Measurements from ENCODE around the gene RAB11FIP5.

Gene RAB11FIP5, protein sequence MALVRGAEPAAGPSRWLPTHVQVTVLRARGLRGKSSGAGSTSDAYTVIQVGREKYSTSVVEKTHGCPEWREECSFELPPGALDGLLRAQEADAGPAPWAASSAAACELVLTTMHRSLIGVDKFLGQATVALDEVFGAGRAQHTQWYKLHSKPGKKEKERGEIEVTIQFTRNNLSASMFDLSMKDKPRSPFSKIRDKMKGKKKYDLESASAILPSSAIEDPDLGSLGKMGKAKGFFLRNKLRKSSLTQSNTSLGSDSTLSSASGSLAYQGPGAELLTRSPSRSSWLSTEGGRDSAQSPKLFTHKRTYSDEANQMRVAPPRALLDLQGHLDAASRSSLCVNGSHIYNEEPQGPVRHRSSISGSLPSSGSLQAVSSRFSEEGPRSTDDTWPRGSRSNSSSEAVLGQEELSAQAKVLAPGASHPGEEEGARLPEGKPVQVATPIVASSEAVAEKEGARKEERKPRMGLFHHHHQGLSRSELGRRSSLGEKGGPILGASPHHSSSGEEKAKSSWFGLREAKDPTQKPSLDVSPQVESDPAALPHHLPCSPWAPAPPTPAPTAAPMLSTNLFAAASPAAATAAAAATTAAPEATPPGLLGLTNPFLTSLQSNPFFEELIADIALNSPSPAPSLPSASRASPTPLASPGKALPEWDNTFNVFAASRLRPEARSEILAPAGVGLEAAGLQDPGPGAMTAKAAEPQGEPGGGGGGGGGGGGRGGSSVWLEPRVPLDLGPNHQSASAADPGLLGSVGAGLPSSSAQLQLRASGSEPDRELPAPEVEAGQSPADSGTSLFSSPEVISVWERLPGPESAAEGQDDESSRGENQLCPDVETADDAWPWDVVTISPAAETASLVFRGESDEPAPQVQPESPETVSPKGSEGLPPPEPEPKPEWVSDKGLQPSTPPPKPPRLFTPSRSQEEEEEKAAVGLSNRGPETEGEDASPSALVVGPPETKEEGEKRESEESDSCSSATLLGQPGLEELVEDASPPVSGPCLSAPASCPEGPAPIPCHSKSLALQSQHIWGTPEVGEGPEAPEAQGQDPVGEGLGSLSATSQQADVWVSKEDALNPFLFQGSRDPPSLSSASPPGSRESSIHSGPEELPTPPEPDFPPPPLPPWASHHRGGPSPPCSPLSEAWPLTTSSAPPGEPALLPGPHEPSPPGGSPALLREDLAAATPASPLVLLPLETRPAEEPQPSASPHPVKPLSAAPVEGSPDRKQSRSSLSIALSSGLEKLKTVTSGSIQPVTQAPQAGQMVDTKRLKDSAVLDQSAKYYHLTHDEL (N-terminal part only)

DNA sequence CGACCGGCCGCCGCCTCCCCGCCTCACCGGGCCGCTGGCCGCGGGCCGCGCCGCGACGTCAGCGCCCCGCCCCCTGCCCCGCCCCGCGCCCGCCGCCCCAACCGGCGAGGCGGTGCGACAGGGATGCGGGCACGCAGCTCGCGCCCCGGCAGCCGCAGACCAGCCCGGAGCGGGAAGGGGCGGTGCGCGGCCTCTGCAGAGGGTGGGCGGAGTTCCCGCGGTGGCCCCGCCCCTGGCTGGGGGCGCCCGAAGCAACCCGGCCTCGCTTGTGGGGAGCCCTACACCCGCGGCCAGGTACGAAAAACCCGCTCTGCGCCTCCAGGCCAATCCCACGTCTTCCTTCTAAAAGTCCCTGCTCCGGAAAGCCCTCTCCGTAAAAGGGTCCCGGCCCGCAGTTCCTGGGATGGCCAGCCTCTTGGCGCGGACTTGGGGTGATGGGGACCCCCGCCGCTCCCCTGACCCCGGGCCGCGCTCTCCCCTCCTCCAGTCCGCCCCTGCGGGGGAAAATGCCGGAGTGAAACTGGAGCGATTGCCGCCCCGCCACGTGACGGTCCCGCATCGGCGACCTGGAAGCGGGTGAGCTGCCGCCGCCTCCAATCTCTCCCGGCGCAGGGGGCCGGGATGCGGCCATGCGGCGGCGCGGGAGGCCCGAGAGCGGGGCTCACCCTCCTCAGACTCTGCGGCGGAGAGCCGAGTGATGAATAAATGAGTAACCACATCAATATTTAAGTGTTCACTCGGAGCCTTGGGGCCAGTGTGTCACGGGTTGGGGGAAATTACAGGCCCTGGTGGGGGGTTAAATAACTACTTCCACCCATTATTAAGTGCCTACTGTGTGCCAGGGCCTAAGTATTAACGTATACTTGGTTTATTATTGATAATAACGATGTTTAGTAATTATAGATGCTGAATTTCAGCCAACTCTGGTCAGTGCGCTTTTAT lies at the start of gene RAB11FIP5:
TSS of gene RAB11FIP5 (minus strand) at position 36 of the 942 bp plus-strand sequence. CDS start 171 bp downstream, outside the sequence.
- Histone ChIP-seq H3K4me3 (ENCODE audit: low read depth in 1 of 2, low read length in 2 of 2) (peak within 1 kb of the TSS; percentile 78 to 82), H3K4me1 (ENCODE audit: control insufficient read depth in 1 of 2, insufficient read depth in 2 of 2, low read length in 2 of 2) (peaks cover 0 to 28% of the 10 kb centered on the region in 2 donors), H3K9me3 (ENCODE audit: control insufficient read depth in 1 of 2, low read length in 2 of 2) (no peaks in the 10 kb centered on the region)

DNA sequence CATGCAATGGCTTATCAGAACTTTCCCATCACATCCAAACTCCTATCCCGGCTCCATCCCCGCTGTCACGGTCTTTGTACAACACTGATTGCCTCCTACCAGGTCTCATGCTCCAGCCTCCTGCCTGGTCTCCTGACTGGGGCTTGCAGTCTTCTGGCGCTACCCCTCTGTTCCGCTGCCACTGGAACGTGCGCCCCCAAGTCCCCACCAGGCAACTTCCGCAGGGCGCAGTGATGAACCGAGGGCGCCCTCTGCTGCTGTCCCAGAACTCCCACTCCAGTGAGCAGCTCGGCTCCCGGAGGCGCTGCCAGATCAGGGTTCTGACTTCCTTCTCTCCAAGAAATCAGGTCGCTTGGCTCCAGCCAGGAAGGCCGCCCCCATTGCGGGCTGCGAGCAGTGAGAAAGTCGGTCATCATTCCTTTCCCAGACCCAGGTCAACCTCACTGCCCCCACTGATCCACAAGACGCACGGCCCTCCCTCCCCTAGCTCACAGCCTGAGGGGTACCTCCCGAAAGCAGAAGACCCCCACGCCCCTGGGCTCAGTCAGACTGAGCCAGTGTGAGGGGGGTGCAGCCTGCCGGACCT lies 43.9 kb upstream of the RAB11FIP5 start:
- no peaks in the 10 kb centered on the region for H3K9me3 ChIP-seq (ENCODE audit: control insufficient read depth in 1 of 2, low read length in 2 of 2)
- no peaks in the 10 kb centered on the region for H3K4me1 ChIP-seq (ENCODE audit: control insufficient read depth in 1 of 2, insufficient read depth in 2 of 2, low read length in 2 of 2)
- no peak overlapping the region for H3K4me3 ChIP-seq (ENCODE audit: low read depth in 1 of 2, low read length in 2 of 2)
- no peaks in the 10 kb centered on the region for H3K36me3 ChIP-seq (ENCODE audit: control insufficient read depth in 1 of 2, insufficient read depth in 2 of 2, low read length in 2 of 2)
- no peak overlapping the region for H3K27ac ChIP-seq (ENCODE audit: low read length)
- peaks cover 3% of the 10 kb centered on the region for H3K27me3 ChIP-seq (ENCODE audit: low read depth, low read length)

More for the DNA sequence above, at the start of gene RAB11FIP5:
- peak within 1 kb of the TSS; percentile 72 for H3K27ac ChIP-seq (ENCODE audit: low read length)
- H3K36me3 ChIP-seq (ENCODE audit: control insufficient read depth in 1 of 2, insufficient read depth in 2 of 2, low read length in 2 of 2): peaks cover 0 to 3% of the 10 kb centered on the region in 2 donors
- H3K27me3 ChIP-seq (ENCODE audit: low read depth, low read length): no peaks in the 10 kb centered on the region

DNA sequence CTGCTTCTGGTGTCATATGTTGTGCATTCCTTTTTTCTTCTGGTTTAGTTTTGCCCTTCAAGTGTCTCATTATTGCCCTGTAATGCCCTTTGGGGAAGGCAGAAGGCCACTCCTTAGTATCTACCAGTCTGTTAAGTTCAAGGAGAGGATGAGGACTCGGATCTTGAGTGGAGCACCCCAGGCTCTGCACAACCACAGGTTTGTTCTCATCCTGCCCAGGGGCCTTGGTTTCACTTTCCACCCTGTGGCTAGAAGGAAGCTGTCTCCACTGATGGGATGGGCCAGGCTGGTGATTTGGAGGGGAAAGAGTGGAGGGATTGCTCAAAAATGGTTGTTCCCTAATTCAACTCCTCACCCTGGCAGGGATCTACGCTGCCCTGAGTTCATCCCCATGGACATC lies 30.2 kb upstream of the RAB11FIP5 start:
- Histone ChIP-seq H3K27ac (ENCODE audit: low read length) (no peak overlapping the region), H3K9me3 (ENCODE audit: control insufficient read depth in 1 of 2, low read length in 2 of 2) (no peaks in the 10 kb centered on the region), H3K36me3 (ENCODE audit: control insufficient read depth in 1 of 2, insufficient read depth in 2 of 2, low read length in 2 of 2) (no peaks in the 10 kb centered on the region), H3K4me3 (ENCODE audit: low read depth in 1 of 2, low read length in 2 of 2) (no peak overlapping the region), H3K27me3 (ENCODE audit: low read depth, low read length) (no peaks in the 10 kb centered on the region), H3K4me1 (ENCODE audit: control insufficient read depth in 1 of 2, insufficient read depth in 2 of 2, low read length in 2 of 2) (no peaks in the 10 kb centered on the region)

GRCh38 chr2:73141896-73142295 lies 29.1 kb upstream of the RAB11FIP5 start:
- H3K27me3 ChIP-seq (ENCODE audit: low read depth, low read length): no peaks in the 10 kb centered on the region
- H3K4me1 ChIP-seq (ENCODE audit: control insufficient read depth in 1 of 2, insufficient read depth in 2 of 2, low read length in 2 of 2): no peaks in the 10 kb centered on the region
- H3K4me3 ChIP-seq (ENCODE audit: low read depth in 1 of 2, low read length in 2 of 2): no peak overlapping the region
- H3K36me3 ChIP-seq (ENCODE audit: control insufficient read depth in 1 of 2, insufficient read depth in 2 of 2, low read length in 2 of 2): no peaks in the 10 kb centered on the region
- H3K9me3 ChIP-seq (ENCODE audit: control insufficient read depth in 1 of 2, low read length in 2 of 2): no peaks in the 10 kb centered on the region
- no peak overlapping the region for H3K27ac ChIP-seq (ENCODE audit: low read length)

- Histone ChIP-seq H3K4me1 (ENCODE audit: control insufficient read depth in 1 of 2, insufficient read depth in 2 of 2, low read length in 2 of 2) (no peaks in the 10 kb centered on the region), H3K36me3 (ENCODE audit: control insufficient read depth in 1 of 2, insufficient read depth in 2 of 2, low read length in 2 of 2) (no peaks in the 10 kb centered on the region), H3K9me3 (ENCODE audit: control insufficient read depth in 1 of 2, low read length in 2 of 2) (no peaks in the 10 kb centered on the region), H3K27ac (ENCODE audit: low read length) (no peak overlapping the region), H3K27me3 (ENCODE audit: low read depth, low read length) (no peaks in the 10 kb centered on the region), H3K4me3 (ENCODE audit: low read depth in 1 of 2, low read length in 2 of 2) (no peak overlapping the region)
Measured at GRCh38 chr2:73135236-73135635, 22.5 kb upstream of the RAB11FIP5 start.

DNA sequence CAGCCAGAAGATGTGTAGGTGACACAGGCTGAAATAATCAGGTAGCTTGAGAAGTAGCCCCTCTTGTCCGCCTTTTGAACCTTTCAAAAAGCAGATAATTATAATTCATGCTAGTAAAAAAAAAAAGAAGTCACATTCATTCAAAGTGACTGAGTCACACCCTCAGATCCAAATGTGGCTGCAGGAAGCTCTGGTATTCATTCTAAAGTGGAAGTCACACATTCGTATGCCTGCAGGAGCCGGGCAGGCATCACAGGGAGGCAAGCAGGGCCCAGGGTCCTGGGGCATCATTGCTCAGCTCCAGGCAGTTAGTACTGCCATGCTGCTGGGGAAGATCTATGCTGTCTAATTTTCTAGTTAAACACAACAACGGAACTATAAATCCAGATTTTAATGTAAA lies 21.7 kb upstream of the RAB11FIP5 start:
- no peaks in the 10 kb centered on the region for H3K36me3 ChIP-seq (ENCODE audit: control insufficient read depth in 1 of 2, insufficient read depth in 2 of 2, low read length in 2 of 2)
- no peaks in the 10 kb centered on the region for H3K4me1 ChIP-seq (ENCODE audit: control insufficient read depth in 1 of 2, insufficient read depth in 2 of 2, low read length in 2 of 2)
- H3K9me3 ChIP-seq (ENCODE audit: control insufficient read depth in 1 of 2, low read length in 2 of 2): no peaks in the 10 kb centered on the region
- no peak overlapping the region for H3K27ac ChIP-seq (ENCODE audit: low read length)
- H3K4me3 ChIP-seq (ENCODE audit: low read depth in 1 of 2, low read length in 2 of 2): no peak overlapping the region
- H3K27me3 ChIP-seq (ENCODE audit: low read depth, low read length): no peaks in the 10 kb centered on the region

DNA sequence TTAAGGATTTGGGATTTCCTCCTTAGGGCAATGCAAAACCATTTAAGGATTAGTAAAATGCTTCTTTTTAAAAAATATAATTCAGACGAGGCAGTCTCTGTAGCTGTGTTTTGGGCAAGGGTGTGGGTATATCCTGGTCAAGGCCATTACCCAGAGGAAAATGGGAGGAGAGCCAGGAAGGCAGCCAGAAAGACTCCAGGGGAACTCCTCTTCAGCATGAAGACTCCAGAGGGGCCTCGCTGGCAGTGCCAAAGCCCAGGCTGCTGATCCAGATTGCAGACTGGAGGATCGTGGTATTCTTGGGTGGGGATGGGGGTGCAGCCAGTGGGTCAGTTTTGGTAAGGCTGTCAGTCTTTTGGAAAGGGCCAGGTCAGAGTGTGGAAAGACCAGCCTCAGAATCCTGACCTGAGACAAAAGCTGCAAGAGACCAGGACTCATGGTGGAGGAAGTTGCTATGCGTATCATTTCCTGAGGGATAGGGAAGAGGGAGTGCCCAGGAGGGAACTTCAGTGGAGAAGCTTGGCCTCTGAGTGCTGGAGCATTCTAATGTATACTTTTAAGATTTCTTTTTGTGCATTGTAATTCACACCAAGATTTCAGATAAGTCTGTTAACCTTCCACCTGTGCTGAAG lies 20.9 kb upstream of the RAB11FIP5 start:
- no peaks in the 10 kb centered on the region for H3K36me3 ChIP-seq (ENCODE audit: control insufficient read depth in 1 of 2, insufficient read depth in 2 of 2, low read length in 2 of 2)
- H3K27ac ChIP-seq (ENCODE audit: low read length): no peak overlapping the region
- no peaks in the 10 kb centered on the region for H3K27me3 ChIP-seq (ENCODE audit: low read depth, low read length)
- no peaks in the 10 kb centered on the region for H3K4me1 ChIP-seq (ENCODE audit: control insufficient read depth in 1 of 2, insufficient read depth in 2 of 2, low read length in 2 of 2)
- no peak overlapping the region for H3K4me3 ChIP-seq (ENCODE audit: low read depth in 1 of 2, low read length in 2 of 2)
- H3K9me3 ChIP-seq (ENCODE audit: control insufficient read depth in 1 of 2, low read length in 2 of 2): no peaks in the 10 kb centered on the region

DNA sequence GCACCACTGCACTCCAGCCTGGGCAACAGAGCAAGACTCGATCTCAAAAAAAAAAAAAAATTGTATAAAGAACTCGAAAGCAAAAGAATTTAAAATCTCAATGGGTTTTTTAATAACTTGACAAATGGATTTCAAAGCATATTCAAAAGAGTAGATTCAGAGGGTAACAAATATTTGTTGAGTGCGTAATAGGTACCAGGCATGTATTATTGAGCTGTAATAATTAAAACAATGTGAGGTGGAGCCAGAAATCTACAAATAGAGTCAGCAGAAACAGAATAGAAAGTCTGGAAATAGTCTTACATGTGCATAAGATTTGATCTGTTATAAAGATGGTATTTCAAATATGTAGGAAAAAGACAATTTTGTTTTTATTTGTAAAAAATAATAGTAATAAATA lies 19.1 kb upstream of the RAB11FIP5 start:
- H3K4me3 ChIP-seq (ENCODE audit: low read depth in 1 of 2, low read length in 2 of 2): no peak overlapping the region
- H3K27ac ChIP-seq (ENCODE audit: low read length): no peak overlapping the region
- no peaks in the 10 kb centered on the region for H3K9me3 ChIP-seq (ENCODE audit: control insufficient read depth in 1 of 2, low read length in 2 of 2)
- no peaks in the 10 kb centered on the region for H3K4me1 ChIP-seq (ENCODE audit: control insufficient read depth in 1 of 2, insufficient read depth in 2 of 2, low read length in 2 of 2)
- H3K27me3 ChIP-seq (ENCODE audit: low read depth, low read length): no peaks in the 10 kb centered on the region
- H3K36me3 ChIP-seq (ENCODE audit: control insufficient read depth in 1 of 2, insufficient read depth in 2 of 2, low read length in 2 of 2): no peaks in the 10 kb centered on the region

- Histone ChIP-seq H3K4me1 (ENCODE audit: control insufficient read depth in 1 of 2, insufficient read depth in 2 of 2, low read length in 2 of 2) (no peaks in the 10 kb centered on the region), H3K4me3 (ENCODE audit: low read depth in 1 of 2, low read length in 2 of 2) (no peak overlapping the region), H3K27ac (ENCODE audit: low read length) (no peak overlapping the region), H3K27me3 (ENCODE audit: low read depth, low read length) (no peaks in the 10 kb centered on the region), H3K9me3 (ENCODE audit: control insufficient read depth in 1 of 2, low read length in 2 of 2) (no peaks in the 10 kb centered on the region), H3K36me3 (ENCODE audit: control insufficient read depth in 1 of 2, insufficient read depth in 2 of 2, low read length in 2 of 2) (no peaks in the 10 kb centered on the region)
Measured at GRCh38 chr2:73130790-73131189, 18.0 kb upstream of the RAB11FIP5 start.

Measured in muscle layer of duodenum (tissue), 2 donors.